Erythroblast (primary cell): Measurements from ENCODE around the gene PROX1.

Experiments used
- GATA1 ChIP-seq: IDR thresholded peaks from 2 replicates; pipeline ENCODE4 v1.6.1; 2011; ENCODE audit warnings: low read depth, mild to moderate bottlenecking, control low read depth, low read length, moderate library complexity
- POLR2A ChIP-seq: IDR thresholded peaks from 2 replicates; pipeline ENCODE4 v1.6.1; 2011; ENCODE audit warnings: mild to moderate bottlenecking, low read length

DNA sequence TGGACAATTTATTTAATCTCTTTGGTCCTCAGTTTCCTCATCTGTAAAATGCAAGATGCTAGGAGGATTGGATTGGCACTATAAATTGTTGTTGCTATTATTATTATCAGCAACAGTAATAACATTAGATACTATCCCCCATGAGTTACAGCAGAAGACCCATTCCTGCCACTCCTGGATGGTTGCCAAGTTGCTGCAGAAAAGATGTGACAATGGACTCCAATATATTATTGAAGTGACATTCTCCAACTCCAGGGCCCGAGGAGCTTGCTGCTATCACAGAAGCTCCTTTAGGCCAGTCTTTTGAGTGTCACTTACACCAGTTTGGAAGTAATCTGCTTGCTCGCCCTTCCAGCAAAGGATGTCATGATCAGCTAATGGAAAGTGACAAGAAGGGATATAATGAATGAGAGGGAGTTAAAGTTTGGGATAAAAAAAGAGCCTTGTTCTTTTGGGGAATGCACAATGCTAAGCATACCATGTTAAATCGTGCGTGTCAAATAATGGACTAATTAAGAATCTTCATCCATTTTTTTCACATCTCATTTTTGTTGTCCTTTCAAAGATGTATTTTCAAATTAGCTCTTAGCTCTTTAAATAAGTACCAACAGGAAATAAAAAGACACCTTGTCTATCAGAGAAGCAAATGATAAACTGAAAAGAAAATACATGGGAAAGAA lies 19.5 kb upstream of the PROX1 start:
- no peak for TF ChIP-seq POLR2A
- TF ChIP-seq GATA1: no peak
